Spleen (tissue), 7 donors: ENCODE measurements around the gene PAK1.

ENCODE experiments used
- CTCF ChIP-seq, 11 experiments: fragments of 200-600 bp in 7 of 11; fragments of 450-650 bp in 4 of 11; sonication (generic) in 4 of 11; IDR thresholded peaks in 8 of 11; conservative IDR thresholded peaks in 3 of 11; 1 replicate in 7 of 11; 2 replicates in 4 of 11; pipeline versions ENCODE4 v1.4.0 to v1.8.0; 2016 to 2021; ENCODE audit warnings: antibody characterized with exemption in 11 of 11, inconsistent platforms in 4 of 11, mild to moderate bottlenecking in 1 of 11
- POLR2A ChIP-seq, 3 donors: fragments of 450-650 bp; IDR thresholded peaks; one replicate each; pipeline ENCODE4 v1.5.1; 2017; ENCODE audit warnings: antibody characterized with exemption in 3 of 3, mild to moderate bottlenecking in 1 of 3
- POLR2AphosphoS5 ChIP-seq, 3 donors: sonication (generic); formaldehyde crosslinking; IDR thresholded peaks; one replicate each; pipeline ENCODE4 v1.5.1; 2017; ENCODE audit warnings: antibody characterized with exemption in 3 of 3
- donor health status: DM: no; HTN: no; CAD: no; lungs with moderate emphysema.
- donor health status: DM: no; HTN: no; CAD: no.
- donor health status: DM: no; HTN: no; CAD: no.

GRCh38 chr11:77510095-77510494 lies 36.2 kb upstream of the PAK1 start:
- TF ChIP-seq POLR2AphosphoS5 (IDR thresholded peaks at IDR 0.05) = no peak
- TF ChIP-seq POLR2A (IDR thresholded peaks at IDR 0.05) = no peak
- TF ChIP-seq CTCF (IDR thresholded peaks at IDR 0.05 in 8 of 11, conservative IDR thresholded peaks at IDR 0.05 in 3 of 11) = no peak
